GM21529 (cell line): Measurements from ENCODE around the gene STOX2.
"Not testable (repeated sequence)": the region's sequence is repeated elsewhere in the genome, so short reads cannot be mapped to it uniquely, and the experiment has no call there.

Source experiments
- ATAC-seq: cut with Tn5 transposase; IDR thresholded peaks from one replicate; pipeline ENCODE4 v1.9.1; 2021; ENCODE audit not compliant: unreplicated experiment

Gene STOX2

GRCh38 chr4:183935355-183936005, 30.4 kb downstream of the STOX2 start:
- ATAC-seq, result no peak

- no peak for ATAC-seq
These were observed 30.9 kb downstream of the STOX2 start for GRCh38 chr4:183936047-183936446.

- ATAC-seq, result no peak
These were observed 31.7 kb downstream of the STOX2 start for GRCh38 chr4:183936574-183937345.

- no peak for ATAC-seq
These were observed 35.8 kb downstream of the STOX2 start for GRCh38 chr4:183940864-183941263.

- no peak for ATAC-seq
These were observed 36.9 kb downstream of the STOX2 start for GRCh38 chr4:183941964-183942363.

GRCh38 chr4:183945741-183946140, 40.6 kb downstream of the STOX2 start:
- ATAC-seq, result no peak

GRCh38 chr4:183950536-183950935, 45.4 kb downstream of the STOX2 start:
- ATAC-seq, result no peak

GRCh38 chr4:183952652-183953051, 47.5 kb downstream of the STOX2 start:
- ATAC-seq, result not testable (repeated sequence)

GRCh38 chr4:183959319-183960045, 54.4 kb downstream of the STOX2 start:
- ATAC-seq, result no peak

GRCh38 chr4:183960046-183960420, 54.9 kb downstream of the STOX2 start:
- no peak for ATAC-seq

- no peak for ATAC-seq
These were observed 55.9 kb downstream of the STOX2 start for GRCh38 chr4:183960962-183961541.

- ATAC-seq, result no peak
These were observed 56.7 kb downstream of the STOX2 start for GRCh38 chr4:183961795-183962194.

GRCh38 chr4:183962419-183962818, 57.3 kb downstream of the STOX2 start:
- ATAC-seq, result no peak

- ATAC-seq, result no peak
These were observed 61.3 kb downstream of the STOX2 start for GRCh38 chr4:183966371-183966770.

GRCh38 chr4:183967266-183967665, 62.2 kb downstream of the STOX2 start:
- no peak for ATAC-seq

- ATAC-seq, result no peak
These were observed 63.4 kb downstream of the STOX2 start for GRCh38 chr4:183968502-183968901.

GRCh38 chr4:183968931-183969330, 63.8 kb downstream of the STOX2 start:
- no peak for ATAC-seq

- ATAC-seq, result no peak
These were observed 64.5 kb downstream of the STOX2 start for GRCh38 chr4:183969596-183969995.

GRCh38 chr4:183971929-183972490, 66.9 kb downstream of the STOX2 start:
- no peak for ATAC-seq

GRCh38 chr4:183977707-183978106, 72.6 kb downstream of the STOX2 start:
- ATAC-seq, result no peak

GRCh38 chr4:183984566-183984965, 79.5 kb downstream of the STOX2 start:
- ATAC-seq, result no peak
